Measurements from ENCODE around the gene VILL. TPM values are rescaled to one million over a fixed set of nuclear protein-coding genes. Genes with fewer than 3 reads are reported as not detected.

Gene VILL
- polyA plus RNA-seq, 1 of the 3 experiments (the other 2 are of a cell fraction), result 8.8 TPM

DNA sequence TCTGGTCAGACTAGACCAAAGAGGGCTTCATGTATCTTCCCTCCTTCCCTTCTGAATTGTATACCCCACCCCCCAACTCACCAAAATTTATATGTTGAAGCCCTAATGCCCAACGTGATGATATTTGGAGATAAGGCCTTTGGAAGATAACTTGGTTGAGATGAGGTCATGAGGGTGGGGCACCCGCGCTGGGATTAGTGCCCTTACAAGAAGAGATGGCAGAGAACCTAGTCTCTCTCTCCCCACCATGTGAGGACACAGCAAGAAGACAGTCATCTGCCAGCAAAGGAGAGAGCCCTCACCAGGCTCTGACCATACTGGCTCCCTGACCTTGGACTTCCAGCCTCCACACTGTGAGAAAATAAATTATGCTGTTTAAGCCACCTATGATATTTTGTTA lies 25.4 kb downstream of the VILL start:
- DNase-seq, result no peak
- no peak overlapping the region for H3K4me2 ChIP-seq
- CTCF ChIA-PET, result interaction anchor here (0.8 to 5.3 kb wide), 4 partner anchors 10 to 160 kb away, joined by 3 to 27 read pairs (median 3); no protein-coding TSS in a partner anchor
- POLR2A ChIA-PET, result no interaction called here
- H4K20me1 ChIP-seq (ENCODE audit: insufficient read depth), result no peaks in the 10 kb centered on the region
- H3K79me2 ChIP-seq (ENCODE audit: insufficient read depth), result no peaks in the 10 kb centered on the region
- H2AFZ ChIP-seq (ENCODE audit: low read depth), result no peak overlapping the region
- H3K36me3 ChIP-seq (replicated peaks in 1 of 2; ENCODE audit: control insufficient read depth in 1 of 2, insufficient read depth in 2 of 2, low read length in 1 of 2), result peaks cover 16 to 32% of the 10 kb centered on the region in 2 experiments
- no peak overlapping the region for H3K4me3 ChIP-seq (ENCODE audit: low read depth in 2 of 2, low read length in 1 of 2)
- H3K9me2 ChIP-seq, result no peaks in the 10 kb centered on the region
- no peak overlapping the region for H3K9ac ChIP-seq
- no peaks in the 10 kb centered on the region for H3K9me3 ChIP-seq
- H3K4me1 ChIP-seq (ENCODE audit: control insufficient read depth in 1 of 2, insufficient read depth in 2 of 2, low read depth in 1 of 2, low read length in 1 of 2), result peaks cover 0 to 26% of the 10 kb centered on the region in 2 experiments; a peak in 1 of 4 replicates
- H3F3A ChIP-seq (replicated peaks; ENCODE audit: insufficient read depth), result peaks cover 8% of the 10 kb centered on the region
- H3K27ac ChIP-seq (ENCODE audit: low read depth in 2 of 2, low read length in 1 of 2), result no peak overlapping the region
- TF ChIP-seq, protein P1, sequence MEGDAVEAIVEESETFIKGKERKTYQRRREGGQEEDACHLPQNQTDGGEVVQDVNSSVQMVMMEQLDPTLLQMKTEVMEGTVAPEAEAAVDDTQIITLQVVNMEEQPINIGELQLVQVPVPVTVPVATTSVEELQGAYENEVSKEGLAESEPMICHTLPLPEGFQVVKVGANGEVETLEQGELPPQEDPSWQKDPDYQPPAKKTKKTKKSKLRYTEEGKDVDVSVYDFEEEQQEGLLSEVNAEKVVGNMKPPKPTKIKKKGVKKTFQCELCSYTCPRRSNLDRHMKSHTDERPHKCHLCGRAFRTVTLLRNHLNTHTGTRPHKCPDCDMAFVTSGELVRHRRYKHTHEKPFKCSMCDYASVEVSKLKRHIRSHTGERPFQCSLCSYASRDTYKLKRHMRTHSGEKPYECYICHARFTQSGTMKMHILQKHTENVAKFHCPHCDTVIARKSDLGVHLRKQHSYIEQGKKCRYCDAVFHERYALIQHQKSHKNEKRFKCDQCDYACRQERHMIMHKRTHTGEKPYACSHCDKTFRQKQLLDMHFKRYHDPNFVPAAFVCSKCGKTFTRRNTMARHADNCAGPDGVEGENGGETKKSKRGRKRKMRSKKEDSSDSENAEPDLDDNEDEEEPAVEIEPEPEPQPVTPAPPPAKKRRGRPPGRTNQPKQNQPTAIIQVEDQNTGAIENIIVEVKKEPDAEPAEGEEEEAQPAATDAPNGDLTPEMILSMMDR (IDR thresholded peaks at IDR 0.05), result no peak
- no peak for TF ChIP-seq GATA2 (CRISPR knock-in tag; IDR thresholded peaks at IDR 0.05)
- no peak for TF ChIP-seq GABPA (IDR thresholded peaks at IDR 0.05; ENCODE audit: low read depth)
- no peak for TF ChIP-seq RAD21 (IDR thresholded peaks at IDR 0.05; ENCODE audit: low read length)
- H3K27me3 ChIP-seq (ENCODE audit: insufficient read depth), result no peaks in the 10 kb centered on the region
- WGBS (ENCODE audit: low lambda C conversion rate), result 90% methylated on average over 3 of the region's 3 CpGs

DNA sequence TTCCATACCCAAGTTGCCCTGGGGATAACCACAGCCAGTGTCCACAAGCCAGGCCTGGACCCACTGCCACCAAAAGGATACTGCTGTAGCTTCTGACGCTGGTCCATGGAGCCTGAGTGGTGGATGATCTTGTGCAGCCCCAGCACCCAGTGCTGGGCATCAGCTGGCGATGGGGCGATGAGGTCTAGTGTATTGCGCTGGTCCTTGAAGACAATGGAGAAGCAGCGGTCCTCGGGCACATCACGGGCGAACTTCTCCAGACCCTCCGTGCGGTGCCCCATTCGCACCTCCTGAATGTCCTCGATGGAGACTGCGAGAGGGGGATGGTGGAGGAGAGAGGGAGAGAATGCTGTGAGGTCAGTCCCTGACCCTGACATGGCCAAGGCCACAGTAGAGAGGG lies 25.8 kb downstream of the VILL start:
- peaks cover 13 to 32% of the 10 kb centered on the region in 2 experiments for H3K36me3 ChIP-seq (replicated peaks in 1 of 2; ENCODE audit: control insufficient read depth in 1 of 2, insufficient read depth in 2 of 2, low read length in 1 of 2)
- no peak overlapping the region; a peak in 1 of 4 replicates for H3K4me3 ChIP-seq (ENCODE audit: low read depth in 2 of 2, low read length in 1 of 2)
- H4K20me1 ChIP-seq (ENCODE audit: insufficient read depth), result no peaks in the 10 kb centered on the region
- 90% methylated on average over 7 of the region's 13 CpGs for WGBS (ENCODE audit: low lambda C conversion rate)
- no peaks in the 10 kb centered on the region for H3K27me3 ChIP-seq (ENCODE audit: insufficient read depth)
- no peaks in the 10 kb centered on the region for H3K9me3 ChIP-seq
- peaks cover 0 to 26% of the 10 kb centered on the region in 2 experiments; a peak in 1 of 4 replicates for H3K4me1 ChIP-seq (ENCODE audit: control insufficient read depth in 1 of 2, insufficient read depth in 2 of 2, low read depth in 1 of 2, low read length in 1 of 2)
- no peaks in the 10 kb centered on the region for H3K79me2 ChIP-seq (ENCODE audit: insufficient read depth)
- H3F3A ChIP-seq (replicated peaks; ENCODE audit: insufficient read depth), result peaks cover 8% of the 10 kb centered on the region
- CTCF ChIA-PET, result interaction anchor here (1.1 to 5.3 kb wide), 3 partner anchors 10 to 50 kb away, joined by 3 to 27 read pairs (median 3); no protein-coding TSS in a partner anchor
- no peak overlapping the region for H2AFZ ChIP-seq (ENCODE audit: low read depth)
- no peak for DNase-seq
- no peak overlapping the region for H3K27ac ChIP-seq (ENCODE audit: low read depth in 2 of 2, low read length in 1 of 2)
- POLR2A ChIA-PET, result no interaction called here
- H3K4me2 ChIP-seq, result no peak overlapping the region
- no peak overlapping the region for H3K9ac ChIP-seq
- no peaks in the 10 kb centered on the region for H3K9me2 ChIP-seq
- TF ChIP-seq CHD2 (IDR thresholded peaks at IDR 0.05; ENCODE audit: low read length, partially characterized antibody) (no peak), TCF12 (IDR thresholded peaks at IDR 0.05) (no peak), NRF1 (IDR thresholded peaks at IDR 0.05; ENCODE audit: low read depth, low read length) (no peak), FOSL2 (IDR thresholded peaks at IDR 0.05; ENCODE audit: borderline replicate concordance, low read depth) (no peak), YY1 (IDR thresholded peaks at IDR 0.05; ENCODE audit: low read depth) (no peak), JUND (IDR thresholded peaks at IDR 0.05) (no peak), EZH2phosphoT487 (IDR thresholded peaks at IDR 0.05; ENCODE audit: borderline replicate concordance, low read depth) (no peak), EP300 (IDR thresholded peaks at IDR 0.05; ENCODE audit: borderline replicate concordance in 1 of 2, low read depth in 1 of 2, low read length in 1 of 2) (no peak), RCOR1 (IDR thresholded peaks at IDR 0.05; ENCODE audit: low read length) (no peak), MXI1 (IDR thresholded peaks at IDR 0.05; ENCODE audit: low read depth, low read length) (no peak), TEAD4 (IDR thresholded peaks at IDR 0.05; ENCODE audit: borderline replicate concordance, insufficient read depth) (no peak)
- TF ChIP-seq, protein P2, sequence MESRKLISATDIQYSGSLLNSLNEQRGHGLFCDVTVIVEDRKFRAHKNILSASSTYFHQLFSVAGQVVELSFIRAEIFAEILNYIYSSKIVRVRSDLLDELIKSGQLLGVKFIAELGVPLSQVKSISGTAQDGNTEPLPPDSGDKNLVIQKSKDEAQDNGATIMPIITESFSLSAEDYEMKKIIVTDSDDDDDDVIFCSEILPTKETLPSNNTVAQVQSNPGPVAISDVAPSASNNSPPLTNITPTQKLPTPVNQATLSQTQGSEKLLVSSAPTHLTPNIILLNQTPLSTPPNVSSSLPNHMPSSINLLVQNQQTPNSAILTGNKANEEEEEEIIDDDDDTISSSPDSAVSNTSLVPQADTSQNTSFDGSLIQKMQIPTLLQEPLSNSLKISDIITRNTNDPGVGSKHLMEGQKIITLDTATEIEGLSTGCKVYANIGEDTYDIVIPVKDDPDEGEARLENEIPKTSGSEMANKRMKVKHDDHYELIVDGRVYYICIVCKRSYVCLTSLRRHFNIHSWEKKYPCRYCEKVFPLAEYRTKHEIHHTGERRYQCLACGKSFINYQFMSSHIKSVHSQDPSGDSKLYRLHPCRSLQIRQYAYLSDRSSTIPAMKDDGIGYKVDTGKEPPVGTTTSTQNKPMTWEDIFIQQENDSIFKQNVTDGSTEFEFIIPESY (IDR thresholded peaks at IDR 0.05; ENCODE audit: borderline replicate concordance, low read depth), result no peak
- TF ChIP-seq, protein P3, sequence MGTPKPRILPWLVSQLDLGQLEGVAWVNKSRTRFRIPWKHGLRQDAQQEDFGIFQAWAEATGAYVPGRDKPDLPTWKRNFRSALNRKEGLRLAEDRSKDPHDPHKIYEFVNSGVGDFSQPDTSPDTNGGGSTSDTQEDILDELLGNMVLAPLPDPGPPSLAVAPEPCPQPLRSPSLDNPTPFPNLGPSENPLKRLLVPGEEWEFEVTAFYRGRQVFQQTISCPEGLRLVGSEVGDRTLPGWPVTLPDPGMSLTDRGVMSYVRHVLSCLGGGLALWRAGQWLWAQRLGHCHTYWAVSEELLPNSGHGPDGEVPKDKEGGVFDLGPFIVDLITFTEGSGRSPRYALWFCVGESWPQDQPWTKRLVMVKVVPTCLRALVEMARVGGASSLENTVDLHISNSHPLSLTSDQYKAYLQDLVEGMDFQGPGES (IDR thresholded peaks at IDR 0.05; ENCODE audit: low read depth, low read length), result no peak
- TF ChIP-seq, protein P4, sequence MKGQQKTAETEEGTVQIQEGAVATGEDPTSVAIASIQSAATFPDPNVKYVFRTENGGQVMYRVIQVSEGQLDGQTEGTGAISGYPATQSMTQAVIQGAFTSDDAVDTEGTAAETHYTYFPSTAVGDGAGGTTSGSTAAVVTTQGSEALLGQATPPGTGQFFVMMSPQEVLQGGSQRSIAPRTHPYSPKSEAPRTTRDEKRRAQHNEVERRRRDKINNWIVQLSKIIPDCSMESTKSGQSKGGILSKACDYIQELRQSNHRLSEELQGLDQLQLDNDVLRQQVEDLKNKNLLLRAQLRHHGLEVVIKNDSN (IDR thresholded peaks at IDR 0.05; ENCODE audit: borderline replicate concordance, low read depth), result no peak
- TF ChIP-seq, protein P5, sequence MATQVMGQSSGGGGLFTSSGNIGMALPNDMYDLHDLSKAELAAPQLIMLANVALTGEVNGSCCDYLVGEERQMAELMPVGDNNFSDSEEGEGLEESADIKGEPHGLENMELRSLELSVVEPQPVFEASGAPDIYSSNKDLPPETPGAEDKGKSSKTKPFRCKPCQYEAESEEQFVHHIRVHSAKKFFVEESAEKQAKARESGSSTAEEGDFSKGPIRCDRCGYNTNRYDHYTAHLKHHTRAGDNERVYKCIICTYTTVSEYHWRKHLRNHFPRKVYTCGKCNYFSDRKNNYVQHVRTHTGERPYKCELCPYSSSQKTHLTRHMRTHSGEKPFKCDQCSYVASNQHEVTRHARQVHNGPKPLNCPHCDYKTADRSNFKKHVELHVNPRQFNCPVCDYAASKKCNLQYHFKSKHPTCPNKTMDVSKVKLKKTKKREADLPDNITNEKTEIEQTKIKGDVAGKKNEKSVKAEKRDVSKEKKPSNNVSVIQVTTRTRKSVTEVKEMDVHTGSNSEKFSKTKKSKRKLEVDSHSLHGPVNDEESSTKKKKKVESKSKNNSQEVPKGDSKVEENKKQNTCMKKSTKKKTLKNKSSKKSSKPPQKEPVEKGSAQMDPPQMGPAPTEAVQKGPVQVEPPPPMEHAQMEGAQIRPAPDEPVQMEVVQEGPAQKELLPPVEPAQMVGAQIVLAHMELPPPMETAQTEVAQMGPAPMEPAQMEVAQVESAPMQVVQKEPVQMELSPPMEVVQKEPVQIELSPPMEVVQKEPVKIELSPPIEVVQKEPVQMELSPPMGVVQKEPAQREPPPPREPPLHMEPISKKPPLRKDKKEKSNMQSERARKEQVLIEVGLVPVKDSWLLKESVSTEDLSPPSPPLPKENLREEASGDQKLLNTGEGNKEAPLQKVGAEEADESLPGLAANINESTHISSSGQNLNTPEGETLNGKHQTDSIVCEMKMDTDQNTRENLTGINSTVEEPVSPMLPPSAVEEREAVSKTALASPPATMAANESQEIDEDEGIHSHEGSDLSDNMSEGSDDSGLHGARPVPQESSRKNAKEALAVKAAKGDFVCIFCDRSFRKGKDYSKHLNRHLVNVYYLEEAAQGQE (IDR thresholded peaks at IDR 0.05; ENCODE audit: low read depth, low read length), result no peak

Measured in SK-N-SH (cell line).